Measurements from ENCODE around the gene UACA. TPM values are rescaled to one million over a fixed set of nuclear protein-coding genes. Genes with fewer than 3 reads are reported as not detected.

UACA gene
- polyA plus RNA-seq, 1 of the 3 experiments (the other 2 are of a cell fraction), result 35.9 TPM

- TF ChIP-seq POLR2AphosphoS5 (IDR thresholded peaks at IDR 0.05; ENCODE audit: low read depth, low read length) (no peak), USF1 (IDR thresholded peaks at IDR 0.05; ENCODE audit: borderline replicate concordance, low read depth) (no peak), RAD21 (IDR thresholded peaks at IDR 0.05; ENCODE audit: low read length) (no peak), CHD2 (IDR thresholded peaks at IDR 0.05; ENCODE audit: low read length, partially characterized antibody) (no peak), USF2 (IDR thresholded peaks at IDR 0.05; ENCODE audit: borderline replicate concordance, low read depth, low read length) (no peak), IRF3 (IDR thresholded peaks at IDR 0.05; ENCODE audit: low read depth, low read length) (no peak)
- ChIA-PET CTCF (no interaction called here), POLR2A (no interaction called here)
- Histone ChIP-seq H3K9me3 (peaks cover 13% of the 10 kb centered on the region), H3K36me3 (replicated peaks in 1 of 2; ENCODE audit: control insufficient read depth in 1 of 2, insufficient read depth in 2 of 2, low read length in 1 of 2) (peaks cover 0 to 5% of the 10 kb centered on the region in 2 experiments), H3K9ac (no peak overlapping the region), H2AFZ (ENCODE audit: low read depth) (no peak overlapping the region), H3K4me1 (ENCODE audit: control insufficient read depth in 1 of 2, insufficient read depth in 2 of 2, low read depth in 1 of 2, low read length in 1 of 2) (peaks cover 0 to 26% of the 10 kb centered on the region in 2 experiments; a peak in 2 of 4 replicates), H4K20me1 (ENCODE audit: insufficient read depth) (no peaks in the 10 kb centered on the region), H3K27ac (ENCODE audit: low read depth in 2 of 2, low read length in 1 of 2) (no peak overlapping the region), H3K9me2 (no peaks in the 10 kb centered on the region; the same call in 1 of the 2 replicates), H3K79me2 (ENCODE audit: insufficient read depth) (no peaks in the 10 kb centered on the region), H3K27me3 (ENCODE audit: insufficient read depth) (no peaks in the 10 kb centered on the region), H3K4me2 (no peak overlapping the region), H3F3A (replicated peaks; ENCODE audit: insufficient read depth) (no peaks in the 10 kb centered on the region), H3K4me3 (ENCODE audit: low read depth in 2 of 2, low read length in 1 of 2) (no peak overlapping the region)
- 78% methylated on average over 3 of the region's 3 CpGs for WGBS (ENCODE audit: low lambda C conversion rate)
- DNase-seq, result no peak
These were observed 137.9 kb downstream of the UACA start for GRCh38 chr15:70625438-70625837.

GRCh38 chr15:70625011-70625410 lies 138.3 kb downstream of the UACA start:
- peaks cover 13% of the 10 kb centered on the region for H3K9me3 ChIP-seq
- no peaks in the 10 kb centered on the region for H4K20me1 ChIP-seq (ENCODE audit: insufficient read depth)
- ChIA-PET POLR2A (no interaction called here), CTCF (no interaction called here)
- H3K4me3 ChIP-seq (ENCODE audit: low read depth in 2 of 2, low read length in 1 of 2), result no peak overlapping the region
- H3K9me2 ChIP-seq, result no peaks in the 10 kb centered on the region; the same call in 1 of the 2 replicates
- H3K4me1 ChIP-seq (ENCODE audit: control insufficient read depth in 1 of 2, insufficient read depth in 2 of 2, low read depth in 1 of 2, low read length in 1 of 2), result peaks cover 0 to 22% of the 10 kb centered on the region in 2 experiments; a peak in 2 of 4 replicates
- no peak overlapping the region for H3K27ac ChIP-seq (ENCODE audit: low read depth in 2 of 2, low read length in 1 of 2)
- no peak overlapping the region for H3K4me2 ChIP-seq
- H3K36me3 ChIP-seq (replicated peaks in 1 of 2; ENCODE audit: control insufficient read depth in 1 of 2, insufficient read depth in 2 of 2, low read length in 1 of 2), result peaks cover 0 to 5% of the 10 kb centered on the region in 2 experiments
- H3K9ac ChIP-seq, result no peak overlapping the region
- no peaks in the 10 kb centered on the region for H3K27me3 ChIP-seq (ENCODE audit: insufficient read depth)
- no peaks in the 10 kb centered on the region for H3F3A ChIP-seq (replicated peaks; ENCODE audit: insufficient read depth)
- DNase-seq, result no peak
- no peaks in the 10 kb centered on the region for H3K79me2 ChIP-seq (ENCODE audit: insufficient read depth)
- H2AFZ ChIP-seq (ENCODE audit: low read depth), result no peak overlapping the region
- TF ChIP-seq FOSL2 (IDR thresholded peaks at IDR 0.05; ENCODE audit: borderline replicate concordance, low read depth), result no peak
- TF ChIP-seq ZBTB33 (IDR thresholded peaks at IDR 0.05; ENCODE audit: borderline replicate concordance, low read depth), result no peak
- TF ChIP-seq TCF12 (IDR thresholded peaks at IDR 0.05), result no peak
- no peak for TF ChIP-seq USF1 (IDR thresholded peaks at IDR 0.05; ENCODE audit: borderline replicate concordance, low read depth)
- TF ChIP-seq RAD21 (IDR thresholded peaks at IDR 0.05; ENCODE audit: low read length), result no peak
- TF ChIP-seq SIN3A (IDR thresholded peaks at IDR 0.05; ENCODE audit: borderline replicate concordance, low read depth, low read length), result no peak
- no peak for TF ChIP-seq MXI1 (IDR thresholded peaks at IDR 0.05; ENCODE audit: low read depth, low read length)
- no peak for TF ChIP-seq IRF3 (IDR thresholded peaks at IDR 0.05; ENCODE audit: low read depth, low read length)
- no peak for TF ChIP-seq REST (IDR thresholded peaks at IDR 0.05; ENCODE audit: low read depth, low read length)
- no peak for TF ChIP-seq FOXM1 (IDR thresholded peaks at IDR 0.05; ENCODE audit: low read depth)
- TF ChIP-seq USF2 (IDR thresholded peaks at IDR 0.05; ENCODE audit: borderline replicate concordance, low read depth, low read length), result no peak
- TF ChIP-seq FOXJ3 (CRISPR knock-in tag; IDR thresholded peaks at IDR 0.05), result no peak

All from SK-N-SH (cell line).